Inferior parietal cortex (tissue), 1 donor: Measurements from ENCODE around the gene GTF2H1.

Experiments used
- DNase-seq: peaks from one replicate; pipeline ENCODE4 v3.0.0-alpha.2; 2016; ENCODE audit errors: extremely low spot score

GTF2H1 gene

DNA sequence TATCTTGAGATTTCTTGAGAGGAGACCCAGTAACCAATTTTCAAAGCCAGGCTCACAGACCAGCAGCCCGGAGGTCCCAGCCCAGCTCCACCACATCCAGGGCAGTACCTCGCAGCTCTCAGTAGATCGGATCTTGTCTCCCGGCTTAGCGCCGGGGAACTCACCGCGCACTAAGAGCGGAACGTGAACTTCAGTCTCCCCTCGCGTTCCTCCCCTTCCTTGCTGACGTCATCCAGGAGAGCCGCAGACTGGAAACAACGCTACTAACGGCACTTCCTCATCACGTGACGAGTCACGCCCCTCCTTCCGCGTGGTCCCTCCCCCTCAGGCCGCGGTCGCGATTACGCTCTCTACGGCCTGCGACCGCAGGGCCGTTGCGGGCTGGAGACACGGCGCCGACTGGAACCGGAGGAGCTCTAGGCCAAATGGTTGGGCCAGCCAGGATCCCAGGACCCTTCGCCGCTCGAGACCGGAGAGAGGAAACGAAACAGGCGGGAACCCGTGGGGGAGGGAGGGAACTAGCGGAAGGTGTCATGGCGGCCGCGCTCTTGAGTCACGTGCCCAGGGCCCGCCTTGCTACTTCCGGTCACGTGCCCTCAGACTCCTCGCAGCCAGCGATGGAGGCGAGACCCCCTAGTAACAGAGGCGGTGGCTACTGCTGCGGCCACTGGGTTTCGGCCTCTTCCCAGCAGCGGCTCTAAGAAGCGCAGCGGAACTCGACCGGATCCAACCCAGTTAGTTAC is at the start of gene GTF2H1, which contains the start of gene HPS5:
Gene GTF2H1, plus strand, starts transcription at position 599 of the 743 bp plus-strand sequence. CDS start 10,508 bp downstream, outside the sequence.
Gene HPS5, minus strand, starts transcription at position 172 of the 743 bp plus-strand sequence. CDS start 4,282 bp downstream, outside the sequence.
- peak; percentile 99 for DNase-seq

DNA sequence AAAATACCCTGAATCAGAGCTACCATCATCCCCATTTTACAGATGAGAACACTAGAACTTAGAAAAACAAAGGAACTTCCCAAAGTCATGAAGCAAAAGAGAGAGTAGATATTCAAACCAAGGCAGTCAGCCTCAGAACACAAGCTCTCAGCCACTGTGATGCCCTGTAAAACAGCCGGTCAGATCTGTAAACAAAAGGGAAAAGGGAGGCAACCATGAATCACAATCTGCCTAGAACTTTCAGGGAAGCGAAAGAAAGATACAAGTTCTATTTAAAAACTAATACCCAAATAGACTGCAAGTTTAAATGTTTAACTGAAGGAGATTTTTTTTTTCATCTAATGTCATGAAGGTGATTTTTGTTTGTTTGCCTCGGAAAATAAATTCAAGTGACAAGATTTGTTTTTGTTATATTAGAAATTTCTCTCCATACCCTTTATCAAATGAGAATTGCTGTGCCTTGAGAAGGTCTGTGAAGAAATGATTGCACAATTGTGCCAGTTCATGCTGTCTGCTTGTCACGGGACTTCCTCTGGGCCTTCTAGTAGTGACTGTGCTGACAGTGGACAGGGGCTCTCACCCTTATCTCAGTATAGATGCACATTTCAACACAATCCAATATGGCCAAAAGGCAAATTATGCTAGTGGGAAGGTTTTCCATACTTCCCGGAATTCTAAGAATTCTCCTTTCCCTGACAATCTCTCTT is 44.6 kb upstream of the GTF2H1 start:
- DNase-seq: peak; percentile 15

DNA sequence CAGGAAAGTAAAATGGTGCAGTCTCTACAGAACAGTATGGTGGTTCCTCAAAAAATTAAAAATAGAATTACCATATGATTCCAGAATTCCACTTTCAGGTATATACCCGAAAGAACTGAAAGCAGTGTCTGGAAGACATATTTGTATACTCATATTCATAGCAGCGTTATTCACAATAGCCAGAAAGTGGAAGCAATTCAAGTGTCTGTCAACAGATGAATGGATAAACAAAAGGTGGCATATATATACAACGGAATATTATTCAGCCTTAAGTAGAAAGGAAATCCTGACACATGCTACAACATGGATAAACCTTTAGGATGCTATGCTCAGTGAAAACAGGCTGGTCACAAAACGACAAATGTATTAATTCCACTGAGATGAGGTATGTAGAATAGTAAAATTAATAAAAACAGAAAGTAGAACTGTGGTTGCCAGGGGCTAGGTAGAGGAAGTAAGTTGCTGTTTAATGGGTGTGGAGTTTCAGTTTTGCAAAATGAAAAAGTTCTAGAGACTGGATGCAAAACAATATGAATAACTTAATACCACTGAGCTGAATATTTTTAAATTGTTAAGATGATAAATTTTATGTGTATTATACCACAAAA is 41.8 kb upstream of the GTF2H1 start:
- DNase-seq: no peak

DNA sequence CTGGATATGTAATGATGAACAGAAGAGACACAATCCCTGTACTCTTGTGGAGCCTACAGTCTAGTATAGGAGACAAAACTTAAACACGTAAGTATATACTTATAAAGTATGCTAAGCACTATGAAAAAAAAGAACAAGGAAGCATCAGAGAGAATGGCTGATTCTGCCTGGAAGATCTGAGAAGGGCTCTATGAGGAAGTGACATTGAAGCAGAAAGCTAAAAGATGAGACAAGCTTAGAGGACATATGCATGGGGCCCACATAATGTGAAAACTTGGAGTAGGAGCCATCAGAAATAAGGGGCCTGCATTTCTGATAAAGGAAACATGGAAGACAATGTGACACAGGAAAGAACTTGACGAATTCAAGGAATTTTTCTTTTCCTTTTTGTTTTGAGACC is 39.7 kb upstream of the GTF2H1 start:
- DNase-seq: no peak

DNA sequence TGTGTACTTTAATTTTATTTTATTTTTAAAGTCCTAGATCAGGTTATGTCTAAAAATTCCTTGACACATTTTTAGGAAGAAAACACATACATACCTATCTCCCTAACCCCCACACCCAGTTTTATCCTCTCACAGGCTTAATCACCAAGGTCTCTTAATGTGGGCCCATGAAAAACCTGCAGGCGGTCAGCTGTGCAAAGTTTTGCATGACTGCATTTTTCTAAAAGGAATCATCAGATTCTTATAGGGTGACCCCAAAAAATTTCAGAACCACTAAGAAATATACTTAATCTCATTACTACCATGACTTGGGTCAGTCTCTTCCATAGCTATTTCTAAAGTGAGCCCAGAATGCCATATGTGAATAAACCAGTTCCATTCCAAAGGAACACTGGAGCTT is 36.5 kb upstream of the GTF2H1 start:
- no peak for DNase-seq

DNA sequence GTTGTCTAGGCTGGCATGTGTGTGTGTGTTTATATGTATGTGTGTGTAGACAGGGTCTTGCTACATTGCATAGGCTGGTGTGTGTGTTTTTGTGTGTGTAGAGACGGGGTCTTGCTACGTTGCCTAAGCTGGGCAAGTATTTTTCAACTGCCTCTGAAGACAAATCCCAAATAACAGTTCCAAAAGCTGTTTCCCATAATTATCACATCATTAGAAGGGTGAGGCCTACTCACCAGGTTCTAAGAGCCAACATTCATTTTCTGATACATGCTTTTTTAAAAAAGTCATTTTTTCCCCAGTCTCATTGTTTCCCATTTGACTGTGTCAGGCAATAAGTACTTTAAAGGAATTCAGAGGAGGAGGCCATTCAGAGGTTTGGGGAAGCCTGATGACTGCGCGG is 33.5 kb upstream of the GTF2H1 start:
- no peak for DNase-seq

DNA sequence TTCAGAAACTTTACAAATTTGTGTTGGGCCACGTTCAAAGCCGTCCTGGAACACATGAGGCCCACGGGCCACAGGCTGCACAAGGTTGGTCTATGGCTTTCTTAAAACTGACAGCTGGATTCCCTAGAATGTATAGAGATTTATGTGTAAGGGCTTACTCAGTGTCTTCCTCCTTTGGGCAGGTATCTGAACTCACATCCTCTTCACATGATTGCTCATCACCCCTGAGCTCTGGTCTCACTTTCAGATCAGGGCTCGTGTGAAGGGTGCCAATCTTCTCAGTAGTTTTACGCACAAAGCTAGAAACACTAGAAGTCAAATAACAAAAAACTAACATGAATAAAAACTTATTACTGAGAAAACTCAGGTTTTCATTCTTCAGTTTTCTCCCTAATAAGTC is 27.5 kb upstream of the GTF2H1 start:
- no peak for DNase-seq

DNA sequence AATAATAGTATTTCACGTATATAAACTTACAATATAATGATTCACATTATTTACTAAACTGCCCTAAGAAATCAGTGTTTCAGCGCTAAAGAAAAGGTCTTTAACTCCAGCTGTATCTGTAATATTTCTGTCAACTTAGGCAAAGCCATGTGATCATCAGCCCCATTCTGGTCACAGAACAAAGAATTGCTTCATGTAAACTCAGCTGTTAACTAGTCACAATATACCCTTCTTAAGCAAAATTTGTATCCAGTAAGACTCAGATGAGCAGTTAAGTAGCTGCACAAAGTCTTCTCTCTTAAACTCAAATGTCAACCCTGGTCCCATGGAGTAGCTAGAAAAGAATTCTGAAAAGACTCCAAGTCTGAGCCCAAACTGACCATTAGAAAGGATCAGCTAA is 27.1 kb upstream of the GTF2H1 start:
- DNase-seq: no peak

DNA sequence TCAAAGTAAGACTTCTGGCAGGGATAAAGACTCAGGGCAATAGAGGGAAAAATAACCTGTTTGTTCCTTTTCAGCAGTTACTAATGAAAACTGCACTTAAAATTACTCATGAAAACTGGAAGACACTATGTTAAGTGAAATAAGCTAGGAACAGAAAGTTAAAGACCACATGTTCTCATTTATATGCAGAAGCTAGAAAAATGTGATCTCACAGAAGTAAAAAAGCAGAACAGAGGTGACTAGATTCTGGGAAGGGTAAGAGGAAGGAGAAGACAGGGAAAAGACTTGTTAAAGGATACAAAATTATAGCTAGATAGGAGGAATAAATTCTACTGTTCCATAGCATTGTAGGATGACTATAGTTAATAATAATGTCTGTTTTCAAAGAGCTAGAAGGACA is 22.6 kb upstream of the GTF2H1 start:
- no peak for DNase-seq

DNA sequence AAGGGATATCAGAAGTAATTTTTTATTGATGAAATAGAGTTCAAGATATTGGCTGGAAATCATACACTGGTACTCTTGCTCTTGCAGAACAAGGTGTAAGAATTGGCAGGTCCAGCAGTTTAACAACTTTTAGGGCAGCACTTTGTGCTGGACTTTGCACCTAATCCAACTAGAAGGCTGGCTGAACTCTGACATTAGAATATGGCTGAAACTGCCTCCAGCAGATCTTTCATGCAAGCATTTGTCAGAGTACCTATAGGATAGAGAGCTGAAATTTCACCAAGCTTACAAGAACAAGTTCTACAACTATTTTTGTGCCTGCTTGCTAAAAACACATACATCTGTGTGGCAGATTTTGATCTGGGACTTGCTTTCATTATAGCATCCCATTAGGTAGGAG is 17.6 kb upstream of the GTF2H1 start:
- DNase-seq: no peak

DNA sequence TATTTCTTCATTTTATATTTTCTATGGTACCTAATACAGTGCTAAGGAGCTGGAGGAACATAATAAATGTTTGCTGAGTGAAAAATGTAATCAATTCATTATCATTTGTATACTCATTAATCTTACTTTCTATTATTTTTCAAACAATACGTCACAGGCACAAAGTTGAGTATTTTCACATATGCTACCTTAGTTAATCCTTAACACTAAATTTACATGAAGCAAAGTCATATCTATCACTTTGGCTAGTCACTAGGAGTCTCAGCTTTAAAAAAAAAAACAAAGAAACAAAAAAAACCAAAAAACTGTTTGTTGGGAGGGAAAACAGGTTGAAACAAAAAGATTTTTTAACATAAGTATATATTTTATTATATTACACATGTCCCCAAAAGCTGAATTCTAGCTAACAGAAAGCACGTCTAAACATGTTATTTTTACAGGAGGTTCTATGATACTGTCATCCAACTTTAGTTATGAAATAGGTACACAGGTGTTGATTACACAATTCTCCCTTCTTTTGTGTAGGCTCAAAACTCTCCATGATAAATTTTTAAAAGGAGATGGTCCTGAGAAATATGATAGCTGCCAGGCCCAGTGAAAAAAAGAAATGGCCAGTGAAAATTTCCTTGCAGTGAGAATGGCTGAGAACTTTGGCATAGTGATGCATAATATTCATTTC is 14.8 kb upstream of the GTF2H1 start:
- DNase-seq: no peak

DNA sequence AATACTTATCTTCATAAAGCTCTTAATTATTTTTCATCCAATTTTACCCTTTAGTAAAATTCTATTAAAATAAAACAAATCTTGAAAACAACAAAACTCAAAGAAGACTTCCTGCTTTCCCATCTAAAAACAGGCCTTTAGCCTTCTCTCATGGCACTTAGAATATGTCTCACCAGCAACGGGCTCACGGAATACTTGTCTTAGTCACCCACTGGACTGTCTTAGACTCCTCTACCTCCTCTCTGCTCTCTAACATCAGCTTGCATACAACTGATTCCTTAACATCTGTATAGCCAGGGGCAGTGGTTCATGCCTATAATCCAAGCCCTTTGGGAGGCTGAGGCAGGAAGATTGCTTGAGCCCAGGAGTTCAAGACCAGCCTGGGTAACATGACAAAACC is 14.1 kb upstream of the GTF2H1 start:
- no peak for DNase-seq

DNA sequence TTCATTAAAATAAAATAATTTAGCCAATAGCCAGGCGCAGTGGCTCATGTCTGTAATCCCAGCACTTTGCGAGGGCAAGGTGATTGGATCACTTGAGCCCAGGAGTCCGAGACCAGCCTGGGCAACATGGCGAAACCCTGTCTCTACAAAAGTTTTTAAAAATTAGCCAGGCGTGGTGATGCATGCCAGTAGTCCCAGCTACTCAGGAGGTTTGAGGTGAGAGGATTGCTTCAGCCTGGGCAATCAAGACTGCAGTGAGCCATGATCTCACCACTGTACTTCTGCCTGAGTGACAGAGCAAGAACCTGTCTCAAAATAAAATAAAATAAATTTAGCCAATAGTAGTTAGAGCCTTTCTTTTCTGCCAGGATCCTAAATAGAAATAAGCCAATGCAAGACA is 12.7 kb upstream of the GTF2H1 start:
- DNase-seq: no peak

DNA sequence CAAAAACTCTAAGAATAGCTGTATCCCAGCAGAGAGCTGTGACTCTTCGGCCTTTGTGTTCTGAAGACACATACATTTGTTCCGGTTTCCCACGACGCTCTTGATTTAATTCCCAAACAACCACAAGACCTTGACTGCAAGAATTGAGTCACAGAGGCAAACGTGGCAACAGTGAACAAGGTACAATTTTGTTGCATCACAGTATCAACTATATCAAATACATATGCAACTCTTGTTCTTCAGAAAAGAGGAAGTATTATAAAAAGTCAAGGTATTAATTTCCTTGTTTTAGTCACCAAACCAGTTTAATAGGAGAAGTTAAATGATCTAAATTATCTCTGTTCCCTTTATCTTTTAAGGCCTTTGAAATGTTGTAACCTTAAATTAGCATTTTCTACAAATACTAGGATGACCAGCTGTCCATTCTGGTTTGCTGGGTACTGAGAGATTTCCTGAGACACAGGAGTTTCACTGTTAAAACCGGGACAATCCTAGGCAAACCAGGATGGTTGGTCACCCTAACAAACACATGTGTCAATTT is 11.5 kb upstream of the GTF2H1 start:
- DNase-seq: no peak

DNA sequence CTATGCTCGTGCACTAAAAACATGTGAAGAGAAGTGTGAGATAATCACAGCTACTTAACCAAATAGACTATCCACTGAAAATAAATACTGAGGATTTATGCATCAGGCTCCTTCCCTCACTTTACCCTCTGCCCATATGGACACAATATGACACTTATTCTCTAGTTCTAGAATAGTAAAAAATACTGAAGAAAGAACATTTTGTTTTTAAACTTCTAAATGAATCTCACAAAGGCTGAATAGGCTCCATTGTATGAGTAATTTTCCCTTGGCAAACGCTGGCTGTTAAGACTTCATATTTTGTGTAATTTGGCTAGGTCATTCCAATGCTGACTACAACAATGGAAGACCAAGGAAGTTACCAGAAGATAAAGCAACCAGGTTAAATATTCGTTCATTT is 10.4 kb upstream of the GTF2H1 start:
- DNase-seq: peak; percentile 20

DNA sequence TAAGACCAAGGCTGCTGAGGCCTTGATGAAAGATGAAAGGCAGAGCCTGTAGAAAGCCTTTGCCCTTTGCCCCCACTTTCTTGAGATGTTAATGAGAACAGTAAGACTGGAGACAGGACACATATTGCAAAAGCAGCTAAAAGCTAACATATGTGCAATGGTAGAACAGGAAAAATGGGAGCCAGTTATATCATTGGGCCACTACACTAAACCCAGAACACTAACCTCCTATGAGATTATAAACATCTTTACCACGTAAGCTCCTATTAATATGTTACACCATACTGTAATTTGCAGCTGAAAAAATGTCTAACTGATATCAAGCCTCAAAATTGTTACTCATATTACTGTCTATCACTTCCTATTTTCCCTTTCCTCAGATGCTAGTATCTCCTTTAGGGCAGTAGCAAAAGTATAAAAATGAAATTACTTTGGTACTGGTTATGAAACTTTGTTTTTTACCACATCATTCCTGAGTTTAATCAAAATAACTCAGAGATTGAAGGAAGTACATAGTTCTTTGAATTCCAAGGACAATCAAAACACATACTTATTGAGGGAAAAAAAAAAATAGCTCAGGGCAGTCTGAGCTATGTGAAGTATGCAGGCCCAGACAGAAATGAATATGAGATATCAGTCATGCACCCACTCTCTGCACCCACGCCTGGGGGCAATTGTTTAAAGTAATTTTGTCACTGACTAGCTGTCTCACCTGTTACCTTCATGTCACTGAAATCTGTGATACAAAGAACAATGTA is 9.5 kb upstream of the GTF2H1 start:
- DNase-seq: no peak

DNA sequence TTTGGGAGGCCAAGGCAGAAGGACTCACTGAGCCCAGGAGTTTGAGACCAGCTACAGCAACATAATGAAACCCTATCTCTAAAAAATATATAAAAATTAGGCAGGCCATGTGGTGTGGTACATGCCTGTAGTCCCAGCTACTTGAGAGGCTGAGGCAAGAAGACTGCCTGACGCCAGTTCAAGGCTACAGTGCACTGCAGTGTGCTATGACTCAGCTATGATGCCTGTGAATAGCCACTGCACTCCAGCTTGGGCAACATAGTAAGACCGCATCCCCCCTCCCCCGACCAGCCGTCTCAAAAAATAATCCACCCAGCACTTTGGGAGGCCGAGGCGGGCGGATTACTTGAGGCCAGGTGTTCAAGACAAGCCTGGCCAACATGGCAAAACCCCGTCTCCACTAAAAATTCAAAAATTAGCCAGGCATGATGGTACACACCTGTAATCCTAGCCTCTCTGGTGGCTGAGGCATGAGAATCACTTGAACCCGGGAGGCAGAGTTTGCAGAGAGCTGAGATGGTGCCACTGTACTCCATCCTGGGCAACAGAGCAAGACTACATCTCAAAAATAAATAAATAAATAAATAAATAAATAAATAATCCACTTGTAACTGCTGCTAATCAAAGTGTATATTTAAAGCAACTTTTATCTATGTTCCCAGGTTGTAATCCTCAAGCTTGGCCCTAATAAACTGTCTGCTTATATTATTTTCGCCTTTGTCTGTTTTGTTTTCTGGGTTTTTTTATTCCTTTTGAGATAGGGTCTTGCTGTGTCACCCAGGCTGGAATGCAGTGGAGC is 8.2 kb upstream of the GTF2H1 start:
- no peak for DNase-seq

DNA sequence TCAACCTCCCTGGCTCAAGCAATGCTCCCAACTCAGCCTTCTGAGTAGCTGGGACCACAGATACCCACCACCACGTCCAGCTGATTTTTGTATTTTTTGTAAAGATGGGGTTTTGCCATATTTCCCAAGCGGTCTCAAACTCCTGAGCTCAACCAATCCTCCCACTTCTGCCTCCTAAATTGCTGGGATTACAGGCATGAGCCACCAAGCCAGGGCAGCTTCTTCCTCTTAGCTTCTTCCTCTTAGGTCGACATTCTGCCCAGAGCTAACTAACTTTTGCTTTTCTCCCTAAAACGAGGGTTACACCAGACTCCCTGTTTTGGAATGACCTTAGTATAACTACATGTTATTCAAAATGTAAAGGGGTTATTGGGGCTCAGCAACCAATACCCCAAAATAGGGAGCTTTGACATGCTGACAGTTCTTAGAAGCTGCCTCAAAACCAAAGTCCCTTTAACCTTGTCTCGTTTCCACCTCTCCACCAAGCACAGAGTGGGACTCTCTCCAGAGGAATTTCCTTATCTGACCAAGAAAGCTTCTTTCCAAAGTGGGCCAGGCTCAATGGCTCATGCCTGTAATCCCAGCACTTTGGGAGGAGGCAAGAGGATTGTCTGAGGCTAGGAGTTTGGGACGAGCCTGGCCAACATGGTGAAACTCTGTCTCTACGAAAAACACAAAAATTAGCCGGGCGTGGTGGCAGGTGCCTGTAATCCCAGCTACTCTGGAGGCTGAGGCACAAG is 7.4 kb upstream of the GTF2H1 start:
- no peak for DNase-seq

DNA sequence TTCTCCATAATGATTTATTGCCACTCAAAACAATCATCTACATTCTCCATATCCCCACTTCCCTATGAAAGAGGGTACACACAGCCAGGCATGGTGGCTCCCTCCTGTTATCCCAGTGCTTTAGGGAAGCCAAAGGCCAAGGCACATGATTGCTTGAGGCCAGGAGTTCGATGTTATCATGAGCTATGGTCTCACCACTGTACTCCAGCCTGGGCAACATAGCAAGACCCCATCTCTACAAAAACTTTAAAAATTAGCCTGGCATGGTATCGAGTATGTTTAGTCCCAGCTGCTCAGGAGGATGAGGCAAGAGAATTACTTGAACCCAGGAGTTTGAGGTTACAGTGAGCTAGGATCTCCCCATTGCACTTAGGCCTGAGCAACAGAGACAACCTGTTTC is 6.5 kb upstream of the GTF2H1 start:
- DNase-seq: no peak

DNA sequence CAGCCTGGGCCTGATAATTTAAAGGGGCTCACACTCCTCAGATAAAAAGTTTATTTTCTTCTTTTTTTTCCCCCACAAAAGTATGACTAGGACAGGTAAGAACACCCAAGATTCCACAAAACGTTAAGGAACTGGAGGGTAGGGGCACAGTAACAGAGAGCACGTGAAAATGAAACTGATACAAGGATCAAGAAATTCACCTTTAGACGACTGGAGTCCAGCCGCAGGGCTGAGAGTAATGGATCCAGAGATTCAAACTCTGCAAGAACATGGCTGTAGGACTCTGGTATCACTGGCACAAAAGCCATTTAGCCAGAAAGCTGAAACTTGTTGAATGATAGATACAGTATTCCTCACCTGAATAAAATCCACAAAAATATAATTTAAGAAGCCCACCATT is 4.8 kb upstream of the GTF2H1 start:
- no peak for DNase-seq
